Spinal cord (tissue), 10 donors: Measurements from ENCODE around the gene AP2A2. TPM values are rescaled to one million over a fixed set of nuclear protein-coding genes. Genes with fewer than 3 reads are reported as not detected.

Experiments used
- DNase-seq, 6 donors: peaks; one replicate each; pipeline versions ENCODE4 v3.0.0 to v3.0.0-alpha.2; 2013 to 2015; ENCODE audit warnings: low spot score in 6 of 6, low read depth in 4 of 6
- H3K27ac ChIP-seq: one replicate; pipeline ENCODE4 v1.5.1; 2013; ENCODE audit warnings: low read depth, low read length, control low read depth
- H3K27me3 ChIP-seq: one replicate; pipeline ENCODE4 v1.6.1; 2013; ENCODE audit warnings: low read length; ENCODE audit not compliant: control insufficient read depth, insufficient read depth
- H3K36me3 ChIP-seq: one replicate; pipeline ENCODE4 v1.6.1; 2013; ENCODE audit warnings: low read length; ENCODE audit not compliant: control insufficient read depth, insufficient read depth
- H3K4me1 ChIP-seq: one replicate; pipeline ENCODE4 v1.6.1; 2013; ENCODE audit warnings: low read length; ENCODE audit not compliant: control insufficient read depth, insufficient read depth
- H3K4me3 ChIP-seq: one replicate; pipeline ENCODE4 v1.5.1; 2013; ENCODE audit warnings: low read depth, low read length, control low read depth
- H3K9me3 ChIP-seq: one replicate; pipeline ENCODE4 v1.6.1; 2013; ENCODE audit warnings: low read length; ENCODE audit not compliant: control insufficient read depth, insufficient read depth
- WGBS: methylation state at CpG from one replicate; pipeline ENCODE4 v1.1.5; 2013; ENCODE audit warnings: missing lambda C conversion rate; ENCODE audit not compliant: insufficient coverage; 5-methylcytosine and 5-hydroxymethylcytosine counted together
- polyA plus RNA-seq, 2 donors: library from polyadenylated mRNA; unstranded; fragments of 120-200 nt; gene quantifications; one replicate each; pipeline ENCODE4 v1.2.1, GENCODE V29; 2013; ENCODE audit not compliant: insufficient read length in 2 of 2
- total RNA-seq, 2 donors: library from RNA; depleted of rRNA in 1 of 2; stranded (reverse); fragments of 120-200 nt in 1 of 2; fragments of >200 nt in 1 of 2; gene quantifications; one replicate each; pipeline versions ENCODE4 v1.2.3 to v1.2.4, GENCODE V29; 2013 to 2014
- donor health status: healthy.

AP2A2 gene
- total and polyA plus RNA-seq, 4 donors = 46.4 to 132 (median 82.1) TPM

GRCh38 chr11:986270-986951, 60.7 kb downstream of the AP2A2 start:
- Histone ChIP-seq H3K36me3 (peaks cover 97% of the 10 kb centered on the region), H3K4me1 (peaks cover 6% of the 10 kb centered on the region), H3K4me3 (no peak overlapping the region), H3K9me3 (no peaks in the 10 kb centered on the region), H3K27me3 (no peaks in the 10 kb centered on the region), H3K27ac (no peak overlapping the region)
- 91% methylated on average over 27 of the region's 28 CpGs for WGBS
- no peak for DNase-seq

- Histone ChIP-seq H3K27me3 (no peaks in the 10 kb centered on the region), H3K4me1 (peaks cover 6% of the 10 kb centered on the region), H3K27ac (no peak overlapping the region), H3K36me3 (peaks cover 97% of the 10 kb centered on the region), H3K4me3 (no peak overlapping the region), H3K9me3 (no peaks in the 10 kb centered on the region)
- WGBS = 97% methylated on average over 6 of the region's 9 CpGs
- no peak for DNase-seq
These were observed 61.3 kb downstream of the AP2A2 start for GRCh38 chr11:986952-987305.

DNA sequence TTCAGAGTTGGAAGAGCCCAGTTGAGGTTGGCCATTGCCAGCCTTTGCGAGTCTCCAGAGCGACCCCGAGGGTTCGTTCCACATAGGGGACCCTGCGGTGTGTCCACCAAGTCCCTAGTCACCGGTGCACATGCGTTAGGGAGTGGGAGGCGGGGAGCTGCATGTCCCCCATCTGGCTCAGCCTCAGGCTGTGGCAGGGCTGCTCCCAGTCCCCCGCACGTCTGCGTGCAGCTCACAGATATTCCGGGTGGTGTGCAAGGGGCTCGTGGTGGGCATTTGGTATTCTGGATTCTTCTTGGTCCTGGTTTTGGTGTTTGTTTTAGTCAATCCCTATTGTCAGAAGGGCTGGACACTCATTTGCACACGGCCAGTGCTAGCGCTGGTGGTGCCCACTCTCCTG, 62.0 kb downstream of the AP2A2 start:
- no peak overlapping the region for H3K27ac ChIP-seq
- DNase-seq = no peak
- H3K9me3 ChIP-seq = no peaks in the 10 kb centered on the region
- H3K36me3 ChIP-seq = peaks cover 98% of the 10 kb centered on the region
- 94% methylated on average over 11 of the region's 15 CpGs for WGBS
- H3K27me3 ChIP-seq = no peaks in the 10 kb centered on the region
- H3K4me1 ChIP-seq = peaks cover 6% of the 10 kb centered on the region
- H3K4me3 ChIP-seq = no peak overlapping the region

DNA sequence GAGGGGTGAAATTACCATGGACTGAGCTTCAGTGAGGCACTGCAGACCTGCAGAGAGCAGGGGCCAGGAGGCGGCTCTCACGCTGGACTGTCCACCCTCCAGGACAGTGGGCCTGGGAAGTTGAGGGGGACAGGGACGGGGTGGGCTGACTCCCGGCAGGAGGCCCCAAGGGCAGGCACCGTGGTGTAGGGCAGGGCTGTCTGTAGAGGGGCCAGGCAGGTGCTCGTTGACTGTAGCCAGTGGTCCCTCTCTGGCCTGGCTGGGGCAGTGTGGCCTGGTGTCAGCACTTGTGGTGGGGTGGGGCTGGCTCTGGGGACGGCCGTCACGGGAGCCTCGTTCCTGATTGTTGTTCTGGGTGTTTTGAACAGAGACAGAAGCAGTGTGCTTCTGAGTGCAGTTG, 64.4 kb downstream of the AP2A2 start:
- no peaks in the 10 kb centered on the region for H3K27me3 ChIP-seq
- H3K4me1 ChIP-seq = peaks cover 4% of the 10 kb centered on the region
- no peak overlapping the region for H3K27ac ChIP-seq
- no peak overlapping the region for H3K4me3 ChIP-seq
- H3K36me3 ChIP-seq = peaks cover 100% of the 10 kb centered on the region
- 78% methylated on average over 10 of the region's 10 CpGs for WGBS
- no peak for DNase-seq
- no peaks in the 10 kb centered on the region for H3K9me3 ChIP-seq

DNA sequence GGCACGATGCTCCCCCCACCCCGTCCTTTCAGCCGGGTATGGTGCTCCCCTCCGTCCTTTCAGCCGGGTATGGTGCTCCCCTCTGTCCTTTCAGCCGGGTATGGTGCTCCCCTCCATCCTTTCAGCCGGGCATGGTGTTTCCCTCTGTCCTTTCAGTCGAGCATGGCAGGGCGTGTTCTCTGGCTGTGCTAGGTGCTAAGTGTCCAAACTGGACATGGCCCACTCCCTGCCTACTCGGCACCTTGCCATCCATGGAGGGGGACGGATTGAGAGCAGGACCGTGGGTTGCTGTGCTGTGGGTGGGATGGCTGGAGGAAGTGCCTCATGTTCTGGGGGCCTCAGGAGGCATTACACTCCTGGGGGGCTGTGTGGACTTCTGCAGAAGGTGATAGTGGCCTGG, 65.4 kb downstream of the AP2A2 start:
- no peak for DNase-seq
- H3K4me3 ChIP-seq = no peak overlapping the region
- WGBS = 90% methylated on average over 12 of the region's 12 CpGs
- H3K9me3 ChIP-seq = no peaks in the 10 kb centered on the region
- H3K27ac ChIP-seq = no peak overlapping the region
- H3K4me1 ChIP-seq = peaks cover 13% of the 10 kb centered on the region
- no peaks in the 10 kb centered on the region for H3K27me3 ChIP-seq
- peaks cover 100% of the 10 kb centered on the region for H3K36me3 ChIP-seq

GRCh38 chr11:991711-992307, 66.1 kb downstream of the AP2A2 start:
- Histone ChIP-seq H3K4me3 (no peak overlapping the region), H3K36me3 (peaks cover 100% of the 10 kb centered on the region), H3K9me3 (no peaks in the 10 kb centered on the region), H3K4me1 (peaks cover 18% of the 10 kb centered on the region), H3K27ac (no peak overlapping the region), H3K27me3 (no peaks in the 10 kb centered on the region)
- WGBS = 91% methylated on average over 24 of the region's 24 CpGs
- no peak for DNase-seq

DNA sequence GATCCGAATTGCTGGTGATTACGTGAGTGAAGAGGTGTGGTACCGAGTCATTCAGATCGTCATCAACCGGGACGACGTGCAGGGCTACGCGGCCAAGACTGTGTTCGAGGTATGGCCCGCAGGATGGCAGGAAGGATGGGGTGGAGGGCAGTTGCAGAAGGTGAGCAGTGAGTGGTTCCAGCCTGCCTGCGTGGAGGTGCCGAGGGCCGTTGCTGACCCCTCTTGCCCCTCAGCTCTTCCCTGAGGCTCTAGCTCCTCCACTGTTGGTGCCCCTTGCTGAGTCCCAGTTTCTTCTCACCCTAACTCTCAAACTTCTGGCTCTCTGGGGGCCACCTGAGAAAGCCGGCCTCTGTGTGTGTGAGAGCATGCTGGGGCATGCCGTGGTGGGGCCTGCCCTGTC, 66.9 kb downstream of the AP2A2 start:
- no peak overlapping the region for H3K4me3 ChIP-seq
- peaks cover 99% of the 10 kb centered on the region for H3K36me3 ChIP-seq
- no peaks in the 10 kb centered on the region for H3K9me3 ChIP-seq
- DNase-seq = no peak
- no peak overlapping the region for H3K27ac ChIP-seq
- no peaks in the 10 kb centered on the region for H3K27me3 ChIP-seq
- 96% methylated on average over 13 of the region's 16 CpGs for WGBS
- H3K4me1 ChIP-seq = peaks cover 18% of the 10 kb centered on the region

GRCh38 chr11:993632-994167, 68.0 kb downstream of the AP2A2 start:
- H3K36me3 ChIP-seq = peaks cover 91% of the 10 kb centered on the region
- H3K27ac ChIP-seq = no peak overlapping the region
- no peak for DNase-seq
- no peak overlapping the region for H3K4me3 ChIP-seq
- H3K4me1 ChIP-seq = peaks cover 18% of the 10 kb centered on the region
- 93% methylated on average over 35 of the region's 35 CpGs for WGBS
- no peaks in the 10 kb centered on the region for H3K9me3 ChIP-seq
- no peaks in the 10 kb centered on the region for H3K27me3 ChIP-seq

GRCh38 chr11:995044-995751, 69.5 kb downstream of the AP2A2 start:
- Histone ChIP-seq H3K36me3 (peaks cover 87% of the 10 kb centered on the region), H3K27ac (no peak overlapping the region), H3K4me3 (no peak overlapping the region), H3K4me1 (peaks cover 18% of the 10 kb centered on the region), H3K9me3 (no peaks in the 10 kb centered on the region), H3K27me3 (no peaks in the 10 kb centered on the region)
- DNase-seq = no peak
- 73% methylated on average over 13 of the region's 16 CpGs for WGBS
